Stimulated activated CD4-positive, alpha-beta T cell treated with anti-CD3 and anti-CD28 coated beads, Interleukin-4, amount 100 ng/mL, for 4 hours (primary cell): ENCODE results near the gene LTF.

ENCODE experiments used
- DNase-seq, 2 experiments: peaks; one replicate each; pipeline ENCODE4 v3.0.0-alpha.2; 2020

Gene LTF

DNA sequence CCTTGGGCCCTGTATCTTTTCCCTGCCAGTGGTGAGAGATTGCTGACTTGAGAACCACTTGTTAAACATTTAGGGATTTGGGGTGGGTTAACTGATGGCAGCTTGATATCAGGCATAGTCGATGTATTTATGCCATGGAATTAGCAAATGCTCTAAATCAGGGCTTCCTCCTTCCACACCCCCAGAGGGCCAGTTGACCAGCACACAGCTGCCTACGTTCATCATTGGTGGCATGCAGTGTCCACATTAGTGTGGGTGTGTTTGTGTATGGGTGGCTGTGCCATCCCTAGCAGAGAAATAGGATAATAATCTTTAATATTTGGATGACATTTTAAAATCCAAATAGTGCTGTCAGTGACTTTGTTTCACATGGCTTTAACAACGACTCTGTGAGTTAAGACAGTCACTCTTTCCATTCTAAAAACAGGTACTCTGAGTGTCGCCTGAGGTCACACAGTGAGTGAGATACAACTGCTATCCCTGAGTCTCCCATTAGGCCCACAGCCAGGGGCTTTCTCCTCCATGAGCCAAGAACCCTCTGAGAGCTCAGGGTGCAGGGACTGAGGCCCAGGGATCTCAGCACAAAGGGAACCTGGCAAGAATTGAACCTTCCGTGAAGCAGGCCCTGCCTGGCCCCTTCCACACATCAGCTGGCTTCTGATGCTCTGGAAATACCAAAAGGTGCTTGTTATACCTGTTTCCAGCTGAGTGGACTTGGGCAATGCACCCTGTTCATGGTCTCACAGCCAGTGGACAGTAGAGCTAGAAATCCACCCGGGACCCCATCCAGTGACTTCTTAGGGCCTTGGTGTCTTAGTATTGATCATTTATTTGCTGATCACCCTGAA lies 4.3 kb upstream of the LTF start:
- no peak for DNase-seq

DNA sequence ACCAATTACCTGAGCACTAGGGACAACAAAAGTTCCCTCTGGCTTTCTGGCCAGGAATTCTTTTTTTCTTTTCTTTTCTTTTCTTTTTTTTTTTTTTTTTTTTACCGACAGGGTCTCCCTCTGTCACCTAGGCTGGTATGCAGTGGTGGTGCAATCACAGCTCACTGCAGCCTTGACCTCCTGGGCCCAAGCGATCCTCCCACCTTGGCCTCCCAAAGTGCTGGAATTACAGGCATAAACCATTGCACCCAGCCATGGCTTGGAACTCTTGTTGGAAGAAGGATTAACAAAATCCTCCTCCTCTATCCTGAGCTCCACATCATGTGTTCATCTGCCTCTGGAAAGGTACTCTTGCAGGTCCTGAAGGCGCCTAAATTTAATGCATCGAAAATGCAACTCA lies 2.9 kb upstream of the LTF start:
- no peak for DNase-seq

GRCh38 chr3:46466871-46467403 lies 2.2 kb upstream of the LTF start:
- no peak for DNase-seq

- no peak for DNase-seq
Observed at GRCh38 chr3:46466273-46466672, 1.6 kb upstream of the LTF start.

DNA sequence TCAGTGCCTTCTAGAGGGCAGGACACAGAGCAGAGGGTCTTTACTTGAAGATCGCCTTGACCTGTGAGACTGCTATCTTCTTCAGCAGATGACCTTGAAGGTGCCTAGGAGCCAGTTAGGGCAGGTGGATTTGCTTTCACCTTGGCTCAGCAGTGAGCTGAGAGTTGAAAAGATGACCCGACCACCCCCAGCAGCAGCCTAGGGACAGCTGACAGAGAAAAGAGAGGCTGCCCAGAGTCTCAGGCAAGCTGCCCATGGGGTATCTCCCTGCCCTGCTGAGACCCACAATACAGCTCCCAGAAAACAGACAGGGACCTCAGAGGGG lies 453 bp upstream of the LTF start:
- no peak for DNase-seq

DNA sequence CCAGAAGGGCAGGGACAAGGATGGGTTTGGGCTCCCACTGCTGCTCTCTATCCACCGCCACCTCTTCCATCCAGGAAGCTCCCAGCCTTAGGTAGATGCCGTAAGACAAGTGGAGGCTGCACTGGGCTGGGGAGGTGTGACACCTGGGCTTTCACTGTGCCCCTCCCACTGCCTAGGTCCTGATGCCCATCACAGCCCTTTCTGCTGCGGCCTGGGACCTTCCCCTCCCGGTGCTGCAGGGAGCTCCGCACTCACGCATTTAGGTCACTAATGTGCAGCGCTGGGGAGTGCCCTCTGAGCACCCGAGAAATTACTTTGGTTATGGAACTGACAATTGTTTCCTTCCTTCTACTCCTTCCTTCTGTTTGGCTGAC lies 850 bp downstream of the LTF start:
- no peak for DNase-seq

- DNase-seq = no peak
Observed at GRCh38 chr3:46463120-46463867, 1.4 kb downstream of the LTF start.

DNA sequence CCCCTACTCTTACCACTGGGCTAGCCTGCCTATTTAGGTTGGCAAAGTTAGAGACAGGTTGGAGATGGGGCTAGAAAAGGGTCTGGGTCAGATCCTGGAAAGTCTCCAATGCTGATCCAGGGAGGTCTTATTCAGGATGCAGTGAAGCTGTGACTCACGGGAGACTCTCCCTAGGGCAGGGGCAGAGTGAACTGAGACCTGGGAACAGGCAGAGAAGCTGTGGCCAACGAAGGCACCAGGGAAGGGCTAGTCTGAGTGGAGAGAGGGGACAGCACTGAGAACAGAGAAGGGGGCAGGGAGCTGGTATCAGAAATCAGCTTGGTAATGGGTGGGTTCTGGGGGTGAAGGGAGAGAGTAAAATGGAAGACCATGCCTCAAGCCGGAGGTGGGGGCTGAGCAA lies 2.2 kb downstream of the LTF start:
- no peak for DNase-seq

DNA sequence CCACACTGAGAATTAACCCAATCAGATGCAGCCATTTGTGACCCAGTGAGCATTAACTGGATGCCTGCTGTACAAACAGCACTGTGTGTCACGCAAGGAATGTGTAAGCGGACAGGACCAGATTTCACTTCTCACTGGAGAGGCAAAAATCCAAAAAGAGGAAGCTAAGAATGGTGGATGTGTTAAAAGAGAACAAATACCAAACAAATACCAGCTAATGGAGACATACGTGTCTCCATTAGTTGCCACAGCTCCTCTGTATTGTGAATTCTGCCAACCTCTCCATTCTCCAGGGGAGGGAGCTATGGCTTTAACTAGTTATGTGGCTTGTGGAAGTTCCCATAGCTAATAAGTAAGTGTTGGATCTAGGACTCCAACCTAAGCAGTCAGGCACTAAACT lies 2.6 kb downstream of the LTF start:
- no peak for DNase-seq

DNA sequence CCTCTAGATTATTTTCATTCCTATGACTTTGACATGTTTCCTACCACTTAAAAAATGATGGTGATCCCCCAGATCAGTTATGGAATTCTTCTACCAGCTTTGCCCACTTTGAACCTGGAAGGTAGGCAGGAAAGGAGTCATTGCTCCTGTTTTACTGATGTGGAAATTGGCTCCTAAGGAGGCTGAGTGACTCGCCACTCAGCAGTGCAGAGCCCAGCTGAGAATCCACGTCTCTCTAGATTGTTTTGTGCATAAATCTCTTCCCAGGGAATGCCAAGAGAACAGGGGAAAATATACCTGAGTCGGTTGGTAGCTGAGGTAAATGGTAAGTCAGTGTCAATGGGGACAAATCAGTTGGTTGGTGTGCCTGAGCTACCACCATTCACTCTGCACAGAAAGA lies 4.7 kb downstream of the LTF start:
- no peak for DNase-seq

GRCh38 chr3:46456118-46456517 lies 8.6 kb downstream of the LTF start:
- DNase-seq = no peak

- DNase-seq = no peak
Observed at GRCh38 chr3:46455231-46456115, 9.2 kb downstream of the LTF start.

- no peak for DNase-seq
Observed at GRCh38 chr3:46454606-46455005, 10.1 kb downstream of the LTF start.

DNA sequence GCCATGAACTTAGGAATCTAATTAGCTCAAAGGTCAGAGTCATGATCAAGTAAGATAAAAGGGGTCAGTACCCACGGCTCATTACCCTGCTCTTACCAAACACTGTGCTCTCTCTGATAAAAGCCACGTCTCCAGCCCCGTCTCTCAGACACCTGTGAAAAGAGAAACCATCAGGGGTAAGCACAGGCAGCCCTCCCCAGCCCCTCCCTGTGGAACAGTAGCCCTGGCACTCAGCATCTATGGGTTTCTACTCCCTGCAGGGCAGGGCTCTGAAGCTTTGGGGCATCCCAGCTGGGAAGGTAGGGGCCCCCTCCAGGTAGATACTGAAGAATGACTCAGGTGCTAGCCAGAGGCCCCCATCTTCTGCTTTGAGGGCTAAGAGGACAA lies 10.5 kb downstream of the LTF start:
- DNase-seq = no peak

GRCh38 chr3:46453526-46454208 lies 11.0 kb downstream of the LTF start:
- DNase-seq = no peak

DNA sequence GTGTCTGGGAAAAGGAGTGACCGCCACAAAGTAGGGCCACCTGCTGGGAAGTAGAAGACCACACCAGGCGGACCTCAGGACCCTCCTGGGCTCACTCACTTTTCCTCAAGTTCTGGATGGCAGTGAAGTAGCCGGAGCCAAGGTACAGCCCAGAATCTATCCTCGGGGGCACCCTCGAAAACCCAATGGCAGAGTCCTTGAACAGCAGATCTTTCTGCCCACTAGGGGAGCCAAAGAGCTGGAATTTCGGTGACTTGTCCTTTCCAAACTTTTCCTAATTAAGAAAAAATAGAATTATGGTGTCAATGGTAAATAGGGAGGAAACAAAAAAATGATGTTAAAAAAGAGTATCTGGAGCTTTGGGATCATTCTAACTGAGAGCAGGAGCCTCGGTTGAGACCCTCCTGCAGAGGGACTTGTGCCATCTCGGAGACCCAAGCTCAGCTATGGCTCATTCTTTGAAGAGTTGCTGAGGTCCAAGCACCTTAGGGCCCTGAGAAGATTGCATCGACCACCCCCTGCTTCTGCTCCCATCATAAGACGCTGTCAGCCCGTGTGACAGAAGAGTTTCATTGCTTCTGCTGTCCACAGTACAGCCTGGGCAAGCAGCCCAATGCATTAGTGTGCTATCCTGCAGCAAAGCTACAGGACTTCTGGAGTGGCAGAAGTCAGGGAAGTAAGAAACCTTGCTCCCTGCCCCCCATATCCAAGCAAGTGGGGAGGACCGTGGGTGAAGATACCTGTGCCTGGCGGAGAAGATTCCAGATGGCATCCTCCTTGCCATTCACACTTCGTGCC lies 14.8 kb downstream of the LTF start:
- no peak for DNase-seq

DNA sequence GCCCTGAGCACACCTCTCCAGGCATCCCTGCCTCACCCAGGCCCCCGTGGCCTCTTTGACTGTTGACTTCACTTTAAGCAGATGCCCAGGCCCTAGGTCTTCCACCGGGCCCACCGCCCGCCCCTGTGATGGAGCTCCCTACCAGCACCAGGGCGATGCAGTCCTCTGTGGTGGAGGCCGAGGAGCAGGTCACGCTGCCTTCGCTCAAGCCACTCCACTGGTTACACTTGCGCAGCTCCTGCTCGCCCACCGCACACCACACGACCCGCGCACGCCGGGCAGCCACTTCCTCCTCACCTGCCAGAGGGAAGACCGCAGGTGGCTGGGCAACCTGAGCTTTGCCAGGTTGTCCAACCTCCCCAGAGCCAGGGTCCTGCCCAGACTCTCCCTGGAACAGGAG lies 16.0 kb downstream of the LTF start:
- no peak for DNase-seq

GRCh38 chr3:46447228-46447985 lies 17.3 kb downstream of the LTF start:
- no peak for DNase-seq

- no peak for DNase-seq
Observed at GRCh38 chr3:46442576-46443530, 21.9 kb downstream of the LTF start.
